ENCODE results near the gene PAH.

DNA sequence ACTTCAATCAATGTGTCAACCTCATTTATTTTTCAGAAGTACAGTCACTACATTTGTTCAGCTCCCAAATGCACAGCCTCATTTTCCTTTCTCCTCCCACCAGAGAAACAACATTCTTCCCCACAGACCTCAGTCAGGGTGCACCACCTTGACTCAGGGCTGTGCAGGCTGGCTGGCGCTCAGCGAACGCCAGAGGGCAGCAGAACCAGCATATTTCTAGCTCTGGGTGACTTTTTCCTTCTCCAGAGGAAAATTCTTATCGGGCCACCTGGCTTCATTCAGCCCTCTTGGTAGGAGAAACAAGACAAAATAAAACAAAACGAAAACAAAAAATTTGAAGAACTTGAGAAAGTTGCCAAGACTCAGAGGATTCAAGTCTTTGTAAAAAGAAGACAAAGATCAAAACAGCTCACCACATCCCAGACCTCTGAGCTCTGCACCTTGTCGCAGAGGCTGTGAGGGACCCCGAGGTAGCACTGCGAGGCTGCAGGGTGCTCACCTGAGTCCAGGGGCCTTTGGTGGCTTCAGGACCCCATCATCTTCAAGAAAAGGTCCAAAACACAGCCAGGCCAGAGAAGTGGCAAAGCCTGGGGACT, 33.7 kb downstream of the PAH start:
- TF ChIP-seq EZH2phosphoT487 (IDR thresholded peaks at IDR 0.05; ENCODE audit: insufficient read depth, low read depth) (no peak), EZH2 (IDR thresholded peaks at IDR 0.05; ENCODE audit: insufficient read depth, poor library complexity, severe bottlenecking) (no peak)

All from GM23248 (cell line).